Stimulated activated CD8-positive, alpha-beta memory T cell treated with anti-CD3 and anti-CD28 coated beads, Interleukin-2, amount 100 ng/mL, for 48 hours (primary cell): ENCODE results near the gene SRL.
A peak's percentile ranks its signal among the peaks of the same experiment; 100 is the strongest.

Experiments
- DNase-seq, 2 donors: peaks; one replicate each; pipeline ENCODE4 v3.0.0-alpha.2; 2020; ENCODE audit warnings: low read depth in 2 of 2

The SRL gene

DNA sequence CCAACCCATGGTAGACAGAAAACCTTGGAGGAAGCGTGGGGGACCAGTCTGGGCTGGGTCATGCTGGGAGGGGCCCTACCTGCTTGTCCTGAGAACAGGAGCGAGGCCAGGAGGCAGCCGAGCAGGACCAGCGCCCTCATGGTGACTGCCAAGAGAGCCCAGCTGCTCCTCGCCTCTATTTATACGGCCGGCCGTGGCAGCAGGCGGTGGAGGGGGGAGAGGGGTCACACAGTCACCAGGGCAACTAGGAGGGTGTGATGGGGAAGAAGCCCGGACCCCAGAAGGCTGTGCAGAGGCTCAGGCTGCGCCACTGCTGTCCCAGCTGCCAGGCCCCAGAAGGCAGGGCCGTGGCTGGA, at the start of gene SRL:
TSS of gene SRL (minus strand) at position 153 of the 356 bp plus-strand sequence. CDS start at position 140, 13 bp downstream.
- no peak for DNase-seq

DNA sequence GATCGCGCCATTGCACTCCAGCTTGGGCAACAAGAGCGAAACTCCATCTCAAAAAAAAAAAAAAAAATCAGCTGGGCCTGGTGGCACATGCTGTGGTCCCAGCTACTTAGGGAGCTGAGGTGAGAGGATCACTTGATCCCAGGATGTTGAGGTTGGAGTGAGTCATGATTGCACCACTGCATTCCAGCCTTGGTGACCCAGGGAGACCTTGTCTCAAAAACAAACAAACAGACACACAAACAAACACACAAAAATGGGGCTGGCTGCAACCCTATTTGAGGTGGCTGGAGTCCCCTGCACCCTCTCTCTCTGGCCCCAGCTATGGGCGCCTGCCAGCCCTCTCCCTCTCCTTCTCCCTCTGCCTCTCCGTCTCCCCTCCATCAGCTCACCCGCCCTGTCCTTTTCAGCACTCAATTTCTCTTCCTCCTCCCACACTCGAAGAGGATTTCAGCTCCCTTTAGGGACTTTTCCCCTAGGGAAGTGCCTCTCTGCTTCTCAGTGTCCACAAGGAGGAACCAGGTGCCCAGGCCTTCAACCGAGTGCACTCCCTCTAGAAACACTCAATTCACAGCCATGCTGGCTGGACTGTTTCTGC, 48.5 kb upstream of the SRL start:
- DNase-seq, result no peak

DNA sequence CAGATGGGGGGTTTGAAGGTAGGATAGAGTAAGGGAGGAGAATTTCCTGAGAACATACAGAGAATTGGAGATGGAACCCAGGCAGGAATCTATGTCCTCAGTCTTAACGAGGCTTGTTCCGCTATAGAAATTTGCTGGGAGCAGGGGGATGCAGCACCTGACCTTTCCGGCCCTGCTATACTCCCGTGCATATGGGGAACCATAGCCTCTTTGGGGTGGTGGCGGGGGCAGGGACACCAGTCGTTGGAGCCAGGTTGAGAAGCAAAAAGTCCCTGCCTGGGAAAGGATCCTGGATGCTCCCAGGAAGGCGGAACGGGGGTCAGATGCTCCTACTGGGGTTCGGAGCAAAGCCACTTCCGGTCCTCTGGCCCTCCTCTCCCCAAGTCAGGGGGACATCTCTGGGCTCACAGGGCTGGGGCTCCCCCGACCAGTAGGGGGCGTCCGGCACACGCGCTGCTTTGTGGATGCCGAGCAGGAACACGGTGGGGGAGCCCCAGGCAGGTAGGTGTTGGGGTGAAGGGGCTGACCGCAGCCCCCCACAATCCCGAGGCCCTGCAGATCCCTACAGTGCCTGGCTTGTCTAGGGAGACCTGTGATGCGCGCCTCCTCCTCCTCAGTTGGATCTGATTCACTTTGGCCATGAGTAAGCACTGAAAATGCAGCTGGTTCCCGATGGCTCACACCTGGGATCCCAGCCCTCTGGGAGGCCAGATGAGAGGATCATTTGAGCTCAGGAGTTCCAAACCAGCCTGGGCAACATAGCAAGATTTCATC, 46.5 kb upstream of the SRL start:
- peak; percentile 77 to 80 for DNase-seq

DNA sequence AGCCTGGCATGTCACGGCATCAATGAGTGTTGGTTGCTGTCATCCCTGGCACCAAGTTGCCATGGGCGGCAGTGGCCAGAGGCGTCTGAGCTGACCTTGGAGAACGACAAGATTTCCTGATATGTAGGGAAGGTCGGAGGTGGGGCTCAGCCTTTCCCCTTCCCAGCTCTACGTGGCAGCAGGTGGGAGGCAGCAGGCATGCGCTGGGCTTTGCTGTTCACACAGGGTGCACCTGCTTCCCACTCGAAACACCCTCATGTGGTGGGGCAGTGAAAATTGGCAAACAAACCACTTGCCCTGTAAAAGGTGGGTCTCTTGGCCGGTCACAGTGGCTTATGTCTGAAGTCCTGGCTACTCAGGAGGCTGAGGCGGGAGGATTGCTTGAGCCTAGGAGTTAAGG, 43.3 kb upstream of the SRL start:
- DNase-seq, result no peak

DNA sequence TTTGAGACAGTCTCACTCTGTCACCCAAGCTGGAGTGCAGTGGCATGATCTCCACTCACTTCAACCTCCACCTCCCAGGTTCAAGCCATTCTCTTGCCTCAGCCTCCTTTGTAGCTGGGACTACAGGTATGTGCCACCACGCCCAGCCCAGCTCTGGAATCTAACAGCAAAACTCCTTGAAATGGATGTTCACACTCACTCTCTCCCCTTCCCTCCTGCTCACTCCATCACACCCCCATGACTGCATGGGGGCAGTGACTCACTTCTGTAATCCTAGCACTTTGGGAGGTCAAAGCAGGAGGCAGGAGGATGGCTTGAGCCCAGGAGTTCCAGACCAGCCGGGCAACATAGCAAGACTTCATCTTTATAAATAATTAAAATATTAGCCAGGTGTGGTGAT, 42.1 kb upstream of the SRL start:
- DNase-seq, result no peak

DNA sequence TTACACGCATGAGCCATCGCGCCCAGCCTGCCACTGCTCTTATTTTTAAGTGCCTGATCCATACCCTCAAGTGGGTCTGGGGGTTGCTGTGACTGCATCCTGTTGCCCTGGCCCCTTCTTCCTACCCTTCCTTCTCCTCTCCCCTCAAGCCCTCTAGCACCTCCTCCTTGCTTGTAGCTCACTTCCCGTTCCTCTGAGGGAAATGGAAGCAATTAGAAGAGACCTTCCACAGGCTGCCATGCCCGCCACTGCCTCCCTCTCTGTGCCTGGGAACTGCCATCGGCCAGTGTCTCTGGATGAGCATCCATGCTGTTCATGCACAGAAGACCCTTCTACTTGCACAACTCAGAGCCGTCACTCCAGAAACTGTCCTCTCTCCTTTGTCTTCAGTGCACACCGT, 41.6 kb upstream of the SRL start:
- no peak for DNase-seq

DNA sequence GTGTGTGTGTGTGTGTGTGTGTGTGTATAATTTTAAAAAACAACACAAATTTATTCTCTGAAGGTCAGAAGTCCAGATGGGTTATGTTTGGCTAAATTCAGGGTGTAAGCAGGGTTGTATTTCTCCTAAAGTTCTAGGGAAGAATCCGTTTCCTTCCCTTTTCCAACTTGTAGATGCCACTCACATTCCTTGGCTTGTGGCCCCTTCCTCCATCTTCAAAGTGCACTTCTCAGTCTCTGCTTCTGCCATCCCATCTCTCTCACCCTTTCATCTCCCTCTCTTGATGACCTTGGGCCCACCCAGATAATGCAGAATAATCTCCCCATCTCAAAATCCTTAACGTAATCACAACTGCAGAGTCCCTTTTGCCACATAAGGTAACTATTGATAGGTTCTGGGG, 38.7 kb upstream of the SRL start:
- DNase-seq, result no peak

DNA sequence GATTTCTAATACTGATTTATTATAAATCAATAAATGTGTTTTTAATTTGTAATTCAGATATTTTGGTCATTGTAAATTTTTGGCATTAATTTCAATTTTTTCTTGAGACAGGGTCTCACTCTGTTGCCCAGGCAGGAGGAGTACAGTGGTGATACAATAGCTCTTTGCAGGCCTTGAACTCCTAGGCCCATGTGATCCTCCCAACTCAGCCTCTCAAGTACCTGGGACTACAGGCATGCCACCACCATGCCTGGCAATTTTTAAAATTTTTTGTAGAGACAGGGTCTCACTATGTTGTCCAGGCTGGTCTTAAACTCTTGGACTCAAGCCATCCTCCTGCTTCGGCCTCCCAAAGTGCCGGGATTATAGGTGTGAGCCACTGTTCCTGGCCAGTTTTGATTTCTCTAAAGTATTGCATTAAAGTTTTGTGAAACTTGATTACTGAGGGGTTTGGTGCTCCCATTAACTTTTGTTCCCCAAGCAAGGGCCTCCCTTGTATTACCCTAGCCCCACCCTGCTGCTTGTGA, 36.2 kb upstream of the SRL start:
- DNase-seq, result no peak

DNA sequence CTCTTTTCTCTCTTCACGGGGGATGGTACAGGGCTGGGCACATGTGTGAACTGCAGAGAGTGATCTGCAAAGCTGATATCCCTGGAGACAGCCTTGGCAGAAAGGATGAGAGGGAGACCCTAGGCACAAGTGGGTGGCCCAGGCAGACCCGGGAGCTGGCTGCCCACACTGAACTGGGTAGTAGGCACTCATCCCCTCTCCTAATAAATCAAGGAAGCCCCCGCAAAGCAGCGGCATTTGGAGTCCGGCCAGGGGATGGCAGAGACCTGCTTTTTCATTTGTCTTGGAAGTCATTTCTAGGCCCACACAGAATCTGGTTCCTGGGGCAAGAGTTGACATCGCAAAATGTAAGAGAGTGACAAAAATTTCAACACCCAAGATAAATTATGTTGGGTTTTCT, 34.0 kb upstream of the SRL start:
- no peak for DNase-seq

DNA sequence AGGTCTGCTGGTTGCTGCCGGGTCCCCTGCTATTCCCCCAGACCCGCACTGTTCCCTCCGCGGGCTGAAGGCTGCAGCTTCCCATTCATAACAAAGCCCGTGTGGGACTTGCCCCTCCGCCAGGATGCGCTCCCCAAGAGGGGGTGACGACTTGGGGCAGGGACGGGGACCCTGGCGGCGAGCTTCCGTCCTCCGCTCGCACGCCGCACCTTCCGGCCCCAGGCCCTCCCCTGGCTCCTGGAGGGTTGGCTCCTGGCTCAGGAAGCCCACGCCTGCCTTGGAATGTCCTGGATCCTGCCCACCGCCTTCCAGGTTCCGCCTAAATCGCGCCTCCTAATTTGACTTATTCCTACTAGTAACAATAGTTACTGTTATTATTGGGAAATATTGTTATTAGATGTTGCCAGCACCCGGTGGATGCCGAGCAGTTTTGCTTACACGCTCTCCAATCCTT, 32.0 kb upstream of the SRL start:
- peak; percentile 34 to 54 for DNase-seq

DNA sequence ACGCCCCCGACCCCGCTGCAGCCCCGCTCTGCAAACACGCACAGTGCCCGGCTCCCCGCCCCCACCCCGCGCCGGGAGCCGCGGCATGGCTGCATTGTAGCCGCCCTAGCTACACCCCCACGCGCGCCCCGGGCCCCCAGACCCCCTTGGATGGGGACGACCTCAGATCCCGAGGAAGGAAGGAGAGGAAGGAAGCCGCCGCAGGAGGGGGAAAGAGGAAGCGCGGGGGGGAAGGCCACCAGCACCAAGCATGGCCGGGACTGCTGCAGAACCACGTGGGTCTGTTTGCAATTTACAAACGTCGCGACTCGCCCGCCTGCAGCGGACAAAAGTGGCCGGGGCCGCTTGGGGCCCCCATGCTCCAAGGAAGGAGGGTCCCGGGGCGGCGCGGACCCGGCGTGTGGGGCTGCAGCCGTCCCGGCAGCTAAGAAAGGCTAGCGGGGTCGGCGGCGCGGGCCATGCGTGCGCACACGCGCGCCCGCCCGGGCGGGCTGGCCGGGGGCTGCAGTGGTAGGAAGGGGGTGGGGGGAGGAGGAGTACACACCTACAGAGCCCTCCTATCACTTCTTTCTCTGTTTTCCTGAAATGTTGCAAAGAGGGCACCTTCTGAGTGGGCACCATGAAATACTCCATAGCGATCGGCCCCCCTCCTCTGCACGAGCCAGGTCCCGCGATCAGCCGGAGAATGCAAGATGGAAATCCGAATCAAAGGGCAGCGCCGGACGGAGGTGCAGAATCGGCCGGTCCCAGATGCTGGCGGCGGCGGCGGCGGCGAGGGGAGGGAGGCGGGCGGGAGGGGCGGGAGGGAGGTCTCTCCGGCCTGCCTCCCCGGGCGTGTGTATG, 30.5 kb upstream of the SRL start:
- peak in 1 of 2 donors; percentile 26 for DNase-seq

DNA sequence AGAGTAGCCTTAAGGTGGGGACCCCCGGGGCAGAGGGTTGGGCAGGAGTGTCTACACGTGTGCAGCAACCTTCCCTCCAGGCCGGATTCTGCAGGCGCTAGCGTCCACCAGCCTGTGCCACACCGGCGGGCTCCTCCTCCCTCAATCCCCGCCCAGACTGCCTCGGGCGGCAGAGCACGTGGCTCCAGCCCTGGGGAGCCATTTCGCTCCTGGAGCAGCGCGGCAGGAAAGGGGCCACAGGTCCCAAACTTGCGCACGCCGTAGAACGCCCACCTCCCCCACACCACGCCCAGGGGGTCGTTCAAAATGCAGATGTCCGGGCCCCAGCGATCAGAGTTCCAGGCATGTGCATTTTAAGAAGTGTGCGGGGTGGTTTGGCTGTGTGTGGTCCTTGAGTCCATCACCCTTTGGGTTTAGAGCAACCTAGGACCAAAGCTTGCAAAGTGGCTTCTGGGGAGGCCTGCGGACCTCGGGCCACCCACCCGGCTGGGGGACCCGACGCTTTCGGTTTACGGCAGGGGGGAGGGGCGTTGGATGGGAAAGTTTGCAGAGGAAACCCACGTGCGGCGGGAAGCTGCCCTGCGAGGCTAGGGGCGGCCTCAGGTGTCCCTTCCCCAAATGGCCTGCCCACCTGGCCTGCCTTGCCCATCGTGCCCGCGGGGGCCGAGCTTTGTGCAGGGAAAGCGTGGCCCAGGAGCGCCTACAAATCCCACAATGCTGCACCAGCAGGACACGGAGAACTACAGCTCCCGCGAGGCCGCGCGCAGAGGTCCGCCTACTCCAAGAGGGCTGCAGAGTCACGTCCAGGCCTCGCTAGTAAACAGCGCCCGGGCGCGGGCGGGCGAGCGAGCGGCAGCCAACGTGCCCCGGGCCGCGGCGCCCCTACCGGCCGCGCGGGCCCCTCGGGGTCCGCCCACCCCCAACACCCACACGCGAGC, 29.6 kb upstream of the SRL start:
- DNase-seq, result peak; percentile 84

DNA sequence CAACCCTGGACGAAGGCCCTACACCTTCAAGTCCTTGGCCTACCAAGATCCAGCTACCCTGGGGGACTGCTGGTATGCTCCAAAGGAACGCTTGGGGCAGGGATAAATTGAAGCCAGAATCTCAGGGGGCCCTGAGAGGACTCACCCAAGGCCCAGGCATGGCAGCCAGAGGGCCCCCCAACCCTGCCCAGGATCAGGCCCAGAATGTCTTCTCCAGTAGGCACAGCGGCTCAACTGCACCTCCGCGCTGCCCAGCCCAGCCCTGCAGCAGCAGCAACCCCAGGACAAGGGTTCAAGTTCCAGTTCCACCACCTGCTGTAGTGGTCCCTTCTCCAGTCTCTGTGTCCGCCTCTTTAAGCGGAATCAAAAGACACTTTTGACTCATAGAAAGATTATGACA, 28.7 kb upstream of the SRL start:
- DNase-seq, result no peak

DNA sequence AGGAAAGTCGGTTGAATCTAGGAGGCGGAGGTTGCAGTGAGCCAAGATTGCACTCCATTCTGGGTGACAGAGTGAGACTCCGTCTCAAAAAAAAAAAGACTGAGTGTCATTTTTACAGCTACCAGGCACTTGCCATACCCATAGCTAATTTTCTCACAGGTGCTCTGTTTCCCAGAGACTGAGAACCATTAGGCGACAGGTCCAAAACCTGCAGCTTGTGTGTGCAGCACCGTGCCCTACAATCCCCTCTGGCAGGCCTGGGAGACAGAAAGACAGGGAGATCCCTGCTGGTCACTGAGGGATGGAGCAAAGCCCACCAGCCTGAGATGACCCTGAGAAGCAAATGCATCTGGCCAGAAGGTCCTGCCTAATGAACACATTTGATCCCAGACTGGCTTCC, 28.2 kb upstream of the SRL start:
- no peak for DNase-seq

DNA sequence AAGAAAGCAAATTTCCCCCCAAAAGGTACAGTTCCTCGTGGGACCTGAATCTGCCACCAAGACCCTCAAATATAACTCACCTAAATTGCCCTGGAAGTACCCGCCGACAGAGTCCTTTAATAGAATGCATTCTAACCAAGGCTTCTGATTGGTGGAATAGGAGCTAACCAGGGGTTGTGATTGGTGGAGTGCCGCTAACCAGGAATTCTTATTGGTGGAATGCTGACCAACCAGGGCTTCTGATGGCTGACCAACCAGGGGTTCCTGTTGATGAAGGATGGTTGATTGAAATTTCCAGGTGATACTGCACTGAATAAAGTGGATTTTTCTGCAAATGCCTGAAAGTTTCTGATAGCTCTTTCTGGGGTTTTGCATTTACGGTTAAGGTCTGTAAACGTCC, 24.5 kb upstream of the SRL start:
- no peak for DNase-seq

DNA sequence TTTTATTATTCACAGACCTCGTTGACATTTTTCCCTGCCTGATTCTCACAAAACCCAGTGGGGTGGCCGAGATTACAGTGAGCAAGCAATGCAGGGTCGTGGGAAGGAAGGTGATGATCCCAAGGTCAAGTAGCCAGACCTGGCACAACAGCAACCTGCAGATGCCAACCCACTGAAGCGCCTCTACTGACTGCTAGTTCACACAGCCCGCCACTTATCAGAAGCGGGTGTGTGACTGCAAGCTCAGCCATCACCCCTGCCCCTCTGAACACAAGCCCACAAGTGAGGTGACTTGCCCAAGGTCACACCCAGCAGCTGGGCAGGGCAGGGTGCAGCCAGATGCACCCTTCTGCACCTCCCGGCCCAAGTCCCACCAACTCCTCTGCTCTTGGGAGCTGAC, 23.8 kb upstream of the SRL start:
- DNase-seq, result no peak

DNA sequence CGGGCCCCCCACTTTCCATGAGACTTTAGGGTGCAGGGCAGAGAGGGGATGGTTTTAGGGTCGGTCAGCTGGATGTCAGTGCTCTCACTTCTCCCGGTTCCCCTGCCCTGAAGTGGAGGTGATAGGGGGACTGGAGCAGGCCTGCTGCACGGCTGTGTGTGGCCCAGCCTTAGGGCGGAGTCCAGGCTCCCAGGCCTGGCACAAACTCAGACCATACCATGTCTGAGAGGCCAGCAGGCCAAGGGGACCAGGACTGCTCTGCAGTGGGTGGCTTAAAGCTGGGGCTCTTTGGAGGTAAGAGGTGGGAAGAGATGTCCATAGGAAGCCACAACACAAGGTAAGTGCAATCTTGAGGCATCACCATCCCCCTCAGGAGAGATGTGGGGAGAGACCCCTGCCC, 22.7 kb upstream of the SRL start:
- DNase-seq, result no peak

DNA sequence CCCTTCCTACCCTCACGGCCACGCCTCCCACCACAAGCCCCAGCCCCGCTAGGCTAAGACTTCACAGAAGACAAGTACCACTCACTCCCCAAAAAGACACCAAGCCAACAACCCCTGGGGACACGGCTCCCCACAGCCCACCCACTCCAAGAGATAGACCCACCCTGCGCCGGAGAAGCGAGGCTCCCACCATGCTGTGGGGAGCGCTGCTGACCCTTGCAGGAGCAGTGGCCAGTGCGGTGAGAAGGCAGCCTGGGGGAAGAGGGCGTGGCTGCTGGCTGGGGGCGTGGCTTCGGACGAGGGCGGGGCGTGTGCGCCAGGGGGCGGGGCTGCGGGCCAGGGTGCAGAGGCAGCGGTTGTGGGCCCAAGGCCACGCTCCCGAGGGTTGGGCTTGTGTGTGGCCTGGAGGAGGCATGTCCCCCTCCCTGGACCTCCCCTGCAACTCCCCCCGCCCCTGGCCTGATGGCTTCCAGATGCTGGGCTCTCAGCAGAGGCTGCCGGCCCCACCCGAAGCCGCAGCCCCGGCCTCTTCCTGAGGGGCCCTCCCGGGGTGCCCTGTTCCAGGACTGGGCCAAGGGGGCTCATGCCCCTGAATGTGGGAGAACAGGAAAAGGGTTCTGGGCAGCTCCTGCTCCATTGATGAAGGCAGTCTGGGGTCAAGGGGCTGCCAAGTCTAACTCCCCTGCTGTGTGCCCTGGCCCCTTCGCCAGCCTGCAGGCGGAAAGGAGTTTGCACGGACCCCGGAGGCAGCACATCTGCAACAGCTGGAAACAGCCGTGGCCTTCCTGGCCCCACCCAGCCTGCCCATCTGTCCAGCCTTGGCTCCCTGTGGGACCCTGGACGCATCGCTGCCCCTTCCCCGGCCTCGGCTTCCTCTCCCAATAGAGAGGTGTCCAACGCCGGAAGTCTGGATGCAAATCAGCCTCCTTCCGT, 21.9 kb upstream of the SRL start:
- peak in 1 of 2 donors; percentile 15 for DNase-seq

DNA sequence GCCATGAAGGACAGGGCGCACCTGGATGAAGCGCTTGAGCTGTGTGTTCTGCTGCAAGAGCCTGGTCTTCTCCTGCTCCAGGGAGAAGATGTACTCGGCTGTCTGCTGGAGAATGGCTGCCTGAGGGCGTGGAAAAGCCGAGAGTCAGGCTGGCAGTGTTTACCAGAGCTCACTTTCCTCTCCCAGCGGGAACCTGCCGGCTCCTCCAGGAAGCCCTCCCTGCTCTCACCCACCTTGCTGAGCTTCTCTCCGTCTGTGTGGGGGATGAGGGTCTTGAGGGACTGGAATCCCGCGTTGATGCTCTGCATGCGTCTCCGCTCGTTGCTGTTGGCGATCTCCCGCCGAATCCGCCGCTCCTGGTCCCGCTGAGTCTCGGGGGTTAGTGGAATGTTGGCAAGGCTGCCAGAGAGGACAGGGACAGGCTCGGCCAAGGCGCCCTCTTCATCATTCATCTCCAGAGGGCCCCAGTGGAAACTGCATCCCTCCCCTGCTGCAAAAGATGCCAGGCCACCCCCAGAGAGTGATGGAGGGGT, 20.5 kb upstream of the SRL start:
- no peak for DNase-seq

DNA sequence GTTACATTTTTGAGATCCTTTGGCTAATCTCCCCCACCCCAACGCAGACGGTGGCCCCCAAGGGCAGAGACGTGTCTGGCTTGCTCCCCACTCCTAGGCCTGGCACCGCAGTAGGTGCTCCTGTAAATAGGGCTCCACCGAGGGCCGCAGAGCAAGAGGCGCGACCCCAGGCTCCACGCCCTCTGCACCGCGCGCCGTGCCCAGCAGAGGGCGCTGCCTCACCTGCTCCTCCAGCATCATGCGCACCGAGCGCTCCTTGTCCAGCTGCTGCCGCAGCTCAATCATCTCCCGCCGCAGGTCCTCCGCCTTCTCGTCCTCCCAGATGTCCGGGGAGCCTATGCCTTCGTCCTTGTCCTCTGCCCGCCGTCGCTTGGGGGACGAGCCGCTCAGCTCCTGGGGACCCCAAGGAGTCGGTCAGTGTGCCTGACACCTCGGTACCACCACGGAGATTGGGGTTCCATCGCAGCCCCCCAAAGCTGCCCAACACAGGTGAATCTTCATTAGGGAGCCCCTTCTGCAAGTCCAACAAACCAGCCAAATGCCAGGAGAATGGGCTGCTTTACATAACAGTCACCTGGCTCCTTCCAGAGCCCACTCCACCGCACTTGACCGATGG, 19.8 kb upstream of the SRL start:
- DNase-seq, result peak; percentile 44 to 51
